HCT116 (cell line): Measurements from ENCODE around the gene ENHO. TPM values are rescaled to one million over a fixed set of nuclear protein-coding genes. Genes with fewer than 3 reads are reported as not detected.

Source experiments
- ATAC-seq: fragments of 200-7000 bp; cut with Tn5 transposase; 2 replicates; pipeline ENCODE4 v1.9.1; 2020; ENCODE audit warnings: mild to moderate bottlenecking, moderate library complexity
- BruUV-seq: library from RNA; stranded (reverse); fragments of 400-500 nt; replicated peaks from 2 replicates; lab custom pipeline; 2021; lab: Mats Ljungman, UMichigan
- CTCF ChIA-PET: fragments of 300-600 bp; sonication (Branson Sonifier 250); formaldehyde crosslinking; loops from one replicate; lab custom pipeline; 2021; ENCODE audit warnings: antibody characterized with exemption; lab: Charles Lee
- POLR2A ChIA-PET: fragments of 300-600, 350-600 bp; sonication (Branson Sonifier 250); formaldehyde crosslinking; loops from one replicate; lab custom pipeline; 2021; ENCODE audit warnings: antibody characterized with exemption; lab: Charles Lee
- RAD21 ChIA-PET, 2 experiments: fragments of 300-600 bp; sonication (Branson Sonifier 250); formaldehyde crosslinking; loops; one replicate each; lab custom pipeline; 2023; ENCODE audit warnings: low total read pairs in 2 of 2; ENCODE audit not compliant: uncharacterized antibody in 2 of 2, unreplicated experiment in 2 of 2, low non-redundant PET in 1 of 2; lab: Charles Lee
- DNase-seq: peaks from one replicate; pipeline ENCODE4 v3.0.0-alpha.2; 2010; ENCODE audit warnings: low read depth, low spot score
- H2AFZ ChIP-seq: fragments of 200-600 bp; shearing (Covaris generic), sonication (generic); 2 replicates; pipeline ENCODE4 v1.6.1; 2017; ENCODE audit warnings: low read depth, mixed run types, mixed read lengths, antibody characterized with exemption, low read length; ENCODE audit not compliant: poor library complexity, severe bottlenecking
- H3K27ac ChIP-seq: 2 replicates; pipeline ENCODE4 v1.5.1; 2012; ENCODE audit warnings: low read depth, low read length
- H3K27me3 ChIP-seq: fragments of 200-600 bp; sonication (generic); 2 replicates; pipeline ENCODE4 v1.6.1; 2016; ENCODE audit warnings: mixed run types, low read length, mixed read lengths; ENCODE audit not compliant: insufficient read depth
- H3K36me3 ChIP-seq, 2 experiments: fragments of 200-500 bp in 1 of 2; fragments of 200-600 bp in 1 of 2; sonication (Bioruptor generic) in 1 of 2; sonication (generic) in 1 of 2; 2 replicates each; pipeline versions ENCODE4 v1.5.1 to v1.6.1; 2014 to 2016; ENCODE audit warnings: low read length in 2 of 2, inconsistent platforms in 1 of 2, mixed read lengths in 1 of 2, mixed run types in 1 of 2; ENCODE audit not compliant: insufficient read depth in 2 of 2, control insufficient read depth in 1 of 2
- H3K4me1 ChIP-seq, 2 experiments: fragments of 200-600 bp in 1 of 2; sonication (generic) in 1 of 2; 2 replicates each; pipeline versions ENCODE4 v1.5.1 to v1.6.1; 2012 to 2017; ENCODE audit warnings: low read length in 2 of 2, inconsistent platforms in 1 of 2, mild to moderate bottlenecking in 1 of 2, mixed read lengths in 1 of 2, mixed run types in 1 of 2, moderate library complexity in 1 of 2; ENCODE audit not compliant: insufficient read depth in 2 of 2, control insufficient read depth in 1 of 2
- H3K4me2 ChIP-seq: fragments of 200-600 bp; sonication (generic); 2 replicates; pipeline ENCODE4 v1.6.1; 2017; ENCODE audit warnings: mixed run types, low read length, mixed read lengths
- H3K4me3 ChIP-seq, 2 experiments: fragments of 200-600 bp in 1 of 2; sonication (generic) in 1 of 2; replicated peaks in 1 of 2; 2 replicates each; pipeline ENCODE4 v1.5.1; 2011 to 2016; ENCODE audit warnings: low read length in 2 of 2, control low read depth in 1 of 2, low read depth in 1 of 2, mild to moderate bottlenecking in 1 of 2, mixed read lengths in 1 of 2, mixed run types in 1 of 2
- H3K79me2 ChIP-seq: fragments of 200-600 bp; sonication (generic); 2 replicates; pipeline ENCODE4 v1.6.1; 2017; ENCODE audit warnings: mild to moderate bottlenecking, mixed run types, low read length, moderate library complexity, mixed read lengths; ENCODE audit not compliant: insufficient read depth
- H3K9ac ChIP-seq: fragments of 200-600 bp; sonication (generic); 2 replicates; pipeline ENCODE4 v1.6.1; 2016; ENCODE audit warnings: low read length, mixed read lengths
- H3K9me2 ChIP-seq: fragments of 200-600 bp; sonication (generic), shearing (Covaris generic); 2 replicates; pipeline ENCODE4 v1.6.1; 2017; ENCODE audit warnings: mixed run types, mild to moderate bottlenecking, moderate library complexity; ENCODE audit not compliant: insufficient read depth
- H3K9me3 ChIP-seq, 2 experiments: fragments of 200-500 bp in 1 of 2; fragments of 200-600 bp in 1 of 2; sonication (Bioruptor generic) in 1 of 2; sonication (generic) in 1 of 2; 2 replicates each; pipeline ENCODE4 v1.6.1; 2014 to 2017; ENCODE audit warnings: low read length in 2 of 2, mixed read lengths in 2 of 2, inconsistent platforms in 1 of 2, low read depth in 1 of 2, mild to moderate bottlenecking in 1 of 2, mixed run types in 1 of 2, moderate library complexity in 1 of 2; ENCODE audit not compliant: control insufficient read depth in 1 of 2, insufficient read depth in 1 of 2
- H4K20me1 ChIP-seq: fragments of 200-600 bp; sonication (generic), shearing (Covaris generic); 2 replicates; pipeline ENCODE4 v1.6.1; 2017; ENCODE audit warnings: mixed run types, mild to moderate bottlenecking, moderate library complexity; ENCODE audit not compliant: insufficient read depth
- EZH2 ChIP-seq: fragments of 200-600 bp; sonication (generic); IDR thresholded peaks from 2 replicates; pipeline ENCODE4 v1.6.1; 2017; ENCODE audit warnings: antibody characterized with exemption, mixed run types
- EZH2phosphoT487 ChIP-seq: fragments of 200-600 bp; IDR thresholded peaks from 2 replicates; pipeline ENCODE4 v1.6.1; 2018; ENCODE audit warnings: antibody characterized with exemption, borderline replicate concordance
- POLR2A ChIP-seq: IDR thresholded peaks from 2 replicates; pipeline ENCODE4 v1.7.0; 2011; ENCODE audit warnings: borderline replicate concordance; ENCODE audit not compliant: insufficient read depth, insufficient read length; ENCODE audit errors: extremely low read depth
- ZNF274 ChIP-seq: fragments of 200-500 bp; sonication (Bioruptor generic); IDR thresholded peaks from 2 replicates; pipeline ENCODE4 v1.6.1; 2014; ENCODE audit warnings: mild to moderate bottlenecking, low read depth, low read length, inconsistent platforms
- intact Hi-C: fragments of 100-400 bp; cut with micrococcal nuclease; formaldehyde crosslinking; loops from 2 replicates; pipeline ENCODE4 v1.10.0; 2022
- total RNA-seq: library from RNA; stranded (reverse); gene quantifications from one replicate; pipeline ENCODE4 v1.2.1, GENCODE V29; 2021; ENCODE audit not compliant: unreplicated experiment
- TF ChIP-seq, protein P1 (sequence below): IDR thresholded peaks from 2 replicates; pipeline ENCODE4 v1.6.1; 2012
- TF ChIP-seq, protein P2 (sequence below): IDR thresholded peaks from 2 replicates; pipeline ENCODE4 v1.6.1; 2011; ENCODE audit warnings: mild to moderate bottlenecking, low read length, moderate library complexity; ENCODE audit not compliant: insufficient replicate concordance; ENCODE audit errors: extremely low read depth

ENHO gene
- total RNA-seq, 1 experiment from 2014 or later: 6.1 TPM

DNA sequence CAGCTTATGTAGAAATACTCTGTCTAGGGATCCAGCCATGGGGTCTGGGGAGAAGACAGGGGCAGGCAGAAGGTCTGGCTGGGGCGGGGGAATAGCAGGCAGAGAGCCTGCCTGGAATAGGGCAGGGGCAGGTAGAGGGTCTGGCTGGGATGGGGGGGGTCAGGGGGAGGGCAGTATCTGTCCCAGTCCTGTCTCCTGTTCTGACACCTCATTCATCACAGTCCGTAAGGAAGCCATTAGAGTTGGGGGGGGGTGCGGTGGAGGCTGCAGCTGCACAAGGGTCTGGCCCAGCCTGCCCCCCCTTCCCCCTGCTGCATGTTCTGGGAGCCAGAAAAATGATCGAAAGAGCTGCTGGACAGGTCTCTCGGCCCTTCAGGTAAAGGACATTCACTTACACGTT is 34.2 kb upstream of the ENHO start:
- POLR2A ChIA-PET: interaction anchor here (0.6 kb wide), 1 partner anchor 221 kb away, joined by 3 read pairs; no protein-coding TSS in a partner anchor

DNA sequence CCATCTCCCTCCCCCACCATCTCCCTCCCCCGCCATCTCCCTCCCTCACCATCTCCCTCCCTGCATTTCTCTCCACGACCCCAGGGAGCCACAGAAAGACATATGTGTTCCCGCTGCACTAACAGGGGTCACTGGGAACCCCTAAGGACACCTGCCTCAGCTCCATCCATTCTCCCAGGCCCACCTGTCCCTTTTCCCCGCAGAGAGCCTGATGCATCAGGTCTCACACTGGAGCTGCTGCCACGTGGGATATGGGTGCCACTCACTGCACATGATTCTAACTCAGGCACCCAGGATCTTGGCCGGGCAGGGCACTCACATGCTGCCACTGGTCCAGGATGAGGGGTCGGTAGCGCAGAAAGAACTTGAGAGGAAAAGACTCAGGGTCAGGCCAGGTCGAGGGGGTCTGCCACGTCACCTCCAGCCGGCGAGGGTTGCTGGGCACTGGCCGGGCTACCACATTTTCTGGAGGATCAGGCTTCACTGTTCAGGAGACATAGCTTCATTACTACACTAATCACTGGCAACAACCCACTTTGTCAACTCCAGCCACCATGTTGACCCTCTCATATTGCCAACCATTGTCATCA is 33.2 kb upstream of the ENHO start:
- no peaks in the 10 kb centered on the region for H4K20me1 ChIP-seq
- H3K79me2 ChIP-seq: no peaks in the 10 kb centered on the region
- BruUV-seq: no TSS peak
- H3K4me2 ChIP-seq: no peak overlapping the region
- POLR2A ChIA-PET: no interaction called here
- TF ChIP-seq EZH2phosphoT487: no peak
- no peak for TF ChIP-seq ZNF274
- TF ChIP-seq, protein P1, sequence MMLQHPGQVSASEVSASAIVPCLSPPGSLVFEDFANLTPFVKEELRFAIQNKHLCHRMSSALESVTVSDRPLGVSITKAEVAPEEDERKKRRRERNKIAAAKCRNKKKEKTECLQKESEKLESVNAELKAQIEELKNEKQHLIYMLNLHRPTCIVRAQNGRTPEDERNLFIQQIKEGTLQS: no peak
- H3K36me3 ChIP-seq: no peaks in the 10 kb centered on the region
- no peaks in the 10 kb centered on the region for H3K9me2 ChIP-seq
- H3K9me3 ChIP-seq: no peaks in the 10 kb centered on the region
- CTCF ChIA-PET: no interaction called here
- H3K27ac ChIP-seq: no peak overlapping the region
- no peak overlapping the region for H3K9ac ChIP-seq
- intact Hi-C loops: no loop called here
- no peaks in the 10 kb centered on the region for H3K27me3 ChIP-seq
- DNase-seq: no peak
- H2AFZ ChIP-seq: no peak overlapping the region
- no peaks in the 10 kb centered on the region for H3K4me1 ChIP-seq
- RAD21 ChIA-PET: no interaction called here
- H3K4me3 ChIP-seq: no peak overlapping the region
- ATAC-seq: no peak

More for the DNA sequence above, 34.2 kb upstream of the ENHO start:
- Histone ChIP-seq H3K27me3 (no peaks in the 10 kb centered on the region), H3K36me3 (no peaks in the 10 kb centered on the region), H3K9me3 (no peaks in the 10 kb centered on the region), H3K9ac (no peak overlapping the region), H3K27ac (no peak overlapping the region), H3K4me1 (no peaks in the 10 kb centered on the region), H3K79me2 (no peaks in the 10 kb centered on the region), H2AFZ (no peak overlapping the region), H3K9me2 (no peaks in the 10 kb centered on the region), H3K4me2 (no peak overlapping the region), H4K20me1 (no peaks in the 10 kb centered on the region), H3K4me3 (no peak overlapping the region)
- ChIA-PET RAD21 (no interaction called here), CTCF (no interaction called here)
- no peak for DNase-seq
- no peak for ATAC-seq
- intact Hi-C loops: no loop called here
- no TSS peak for BruUV-seq
- TF ChIP-seq POLR2A (no peak), EZH2 (no peak)
- TF ChIP-seq, protein P2, sequence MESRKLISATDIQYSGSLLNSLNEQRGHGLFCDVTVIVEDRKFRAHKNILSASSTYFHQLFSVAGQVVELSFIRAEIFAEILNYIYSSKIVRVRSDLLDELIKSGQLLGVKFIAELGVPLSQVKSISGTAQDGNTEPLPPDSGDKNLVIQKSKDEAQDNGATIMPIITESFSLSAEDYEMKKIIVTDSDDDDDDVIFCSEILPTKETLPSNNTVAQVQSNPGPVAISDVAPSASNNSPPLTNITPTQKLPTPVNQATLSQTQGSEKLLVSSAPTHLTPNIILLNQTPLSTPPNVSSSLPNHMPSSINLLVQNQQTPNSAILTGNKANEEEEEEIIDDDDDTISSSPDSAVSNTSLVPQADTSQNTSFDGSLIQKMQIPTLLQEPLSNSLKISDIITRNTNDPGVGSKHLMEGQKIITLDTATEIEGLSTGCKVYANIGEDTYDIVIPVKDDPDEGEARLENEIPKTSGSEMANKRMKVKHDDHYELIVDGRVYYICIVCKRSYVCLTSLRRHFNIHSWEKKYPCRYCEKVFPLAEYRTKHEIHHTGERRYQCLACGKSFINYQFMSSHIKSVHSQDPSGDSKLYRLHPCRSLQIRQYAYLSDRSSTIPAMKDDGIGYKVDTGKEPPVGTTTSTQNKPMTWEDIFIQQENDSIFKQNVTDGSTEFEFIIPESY: no peak
